Kidney epithelial cell (primary cell): ENCODE measurements around the gene CACUL1. TPM values are rescaled to one million over a fixed set of nuclear protein-coding genes. Genes with fewer than 3 reads are reported as not detected.

Experiments
- DNase-seq: peaks from one replicate; pipeline ENCODE4 v3.0.0-alpha.2; 2010; ENCODE audit warnings: low read depth
- H3K27me3 ChIP-seq: 2 replicates; pipeline ENCODE4 v1.6.0; 2011; ENCODE audit warnings: low read length; ENCODE audit not compliant: control insufficient read depth, insufficient read depth
- H3K36me3 ChIP-seq: 2 replicates; pipeline ENCODE4 v1.5.1; 2011; ENCODE audit warnings: low read length; ENCODE audit not compliant: control insufficient read depth, insufficient read depth
- H3K4me3 ChIP-seq: 2 replicates; pipeline ENCODE4 v1.5.1; 2011; ENCODE audit warnings: low read depth, mild to moderate bottlenecking, control low read depth, low read length
- CTCF ChIP-seq: IDR thresholded peaks from 2 replicates; pipeline ENCODE4 v1.5.1; 2011; ENCODE audit warnings: mild to moderate bottlenecking, moderate library complexity, low read length, control low read depth, inconsistent platforms; ENCODE audit not compliant: insufficient read depth, poor library complexity, severe bottlenecking
- total RNA-seq: library from RNA; depleted of rRNA; stranded (reverse); fragments of >200 nt; gene quantifications from 2 replicates; pipeline ENCODE4 v1.2.3, GENCODE V29; 2015

Gene CACUL1
- total RNA-seq, 1 donor from 2014 or later = 34.1 TPM

GRCh38 chr10:118735294-118735693 is 19.5 kb downstream of the CACUL1 start:
- no peak for TF ChIP-seq CTCF
- Histone ChIP-seq H3K27me3 (no peaks in the 10 kb centered on the region), H3K36me3 (no peaks in the 10 kb centered on the region), H3K4me3 (no peak overlapping the region)
- no peak for DNase-seq

GRCh38 chr10:118734475-118734874 is 20.3 kb downstream of the CACUL1 start:
- Histone ChIP-seq H3K4me3 (no peak overlapping the region), H3K27me3 (no peaks in the 10 kb centered on the region), H3K36me3 (no peaks in the 10 kb centered on the region)
- DNase-seq = no peak
- peak; percentile 26 for TF ChIP-seq CTCF

GRCh38 chr10:118732245-118733165 is 22.3 kb downstream of the CACUL1 start:
- no peak for DNase-seq
- no peak overlapping the region for H3K4me3 ChIP-seq
- H3K36me3 ChIP-seq = no peaks in the 10 kb centered on the region
- no peaks in the 10 kb centered on the region for H3K27me3 ChIP-seq
- no peak for TF ChIP-seq CTCF

DNA sequence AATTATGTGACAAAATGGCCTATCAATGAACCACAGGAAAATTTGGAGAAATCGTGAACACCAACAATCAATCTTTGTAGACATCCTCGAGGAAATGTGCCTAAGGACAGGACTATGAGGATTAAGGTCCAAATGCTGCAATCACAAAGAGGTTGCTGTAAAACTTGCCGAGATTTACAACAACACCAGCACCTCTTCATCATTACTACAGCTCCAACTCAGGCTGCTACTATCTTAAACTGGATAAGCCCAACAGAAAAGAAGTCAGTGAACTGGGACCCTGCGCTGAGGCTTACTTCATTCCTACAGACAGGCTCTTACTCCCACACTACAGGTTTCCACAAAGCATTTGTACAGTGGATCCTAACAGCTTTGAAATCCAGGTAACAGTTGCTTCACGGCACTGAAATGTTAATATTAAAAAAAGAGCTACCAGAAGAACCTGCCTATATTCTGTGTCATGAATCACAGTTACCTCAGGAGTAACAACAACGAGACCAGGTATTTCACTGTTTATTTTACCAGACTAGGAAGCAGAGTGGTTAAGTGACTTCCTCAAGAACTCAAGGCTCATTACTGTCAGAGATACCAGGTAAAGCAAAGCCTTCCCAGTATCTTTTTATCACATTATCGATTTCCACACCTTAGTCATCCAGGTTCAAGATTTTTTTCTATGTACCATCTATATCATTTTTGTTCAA is 23.9 kb downstream of the CACUL1 start:
- H3K27me3 ChIP-seq = no peaks in the 10 kb centered on the region
- no peak overlapping the region for H3K4me3 ChIP-seq
- DNase-seq = no peak
- TF ChIP-seq CTCF = no peak
- no peaks in the 10 kb centered on the region for H3K36me3 ChIP-seq

DNA sequence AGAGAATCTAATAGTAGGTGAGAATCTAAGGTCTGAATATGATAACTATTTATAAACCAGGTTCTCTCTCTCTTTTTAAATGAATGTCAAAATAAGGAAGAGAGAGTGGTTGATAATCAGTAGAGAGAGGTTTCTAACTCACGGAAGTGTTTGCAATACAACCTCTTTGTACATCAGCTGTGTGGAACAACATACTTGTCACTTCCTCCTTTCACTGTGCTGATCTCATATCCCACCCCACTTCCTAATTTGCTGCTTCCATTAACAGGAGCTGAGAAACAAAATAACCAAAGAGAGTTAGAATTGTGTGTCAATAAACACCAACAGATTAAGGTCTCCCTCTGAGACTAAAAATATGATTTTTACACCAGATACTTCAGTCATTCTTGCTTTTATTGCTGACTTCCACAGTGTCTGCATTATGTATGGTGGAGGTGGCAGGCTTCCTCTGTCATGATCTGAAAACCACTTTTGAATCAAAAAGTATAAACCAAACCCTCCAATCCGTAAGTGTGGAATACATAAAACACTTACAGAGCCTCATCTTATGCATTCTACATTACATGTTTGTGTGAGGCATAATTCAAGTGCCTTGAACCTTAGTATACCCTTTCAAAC is 25.0 kb downstream of the CACUL1 start:
- no peak for DNase-seq
- no peaks in the 10 kb centered on the region for H3K36me3 ChIP-seq
- H3K4me3 ChIP-seq = no peak overlapping the region
- no peaks in the 10 kb centered on the region for H3K27me3 ChIP-seq
- no peak for TF ChIP-seq CTCF
